ENCODE results near the gene LMX1B.

The LMX1B gene

GRCh38 chr9:126692759-126693427 lies 79.2 kb downstream of the LMX1B start:
- no peak overlapping the region for H3K27ac ChIP-seq (ENCODE audit: low read depth, low read length)
- H3K4me1 ChIP-seq (ENCODE audit: control insufficient read depth, insufficient read depth, low read length, unreplicated experiment): no peaks in the 10 kb centered on the region
- peaks cover 31% of the 10 kb centered on the region for H3K27me3 ChIP-seq (ENCODE audit: insufficient read depth, low read length)
- no peak overlapping the region for H3K4me3 ChIP-seq (ENCODE audit: low read depth, low read length)
- no peaks in the 10 kb centered on the region for H3K79me2 ChIP-seq (ENCODE audit: control insufficient read depth, insufficient read depth, low read length, unreplicated experiment)
- H3K36me3 ChIP-seq (ENCODE audit: insufficient read depth, low read length): no peaks in the 10 kb centered on the region
- H2AFZ ChIP-seq (ENCODE audit: low read length, unreplicated experiment): no peak overlapping the region

- H3K4me3 ChIP-seq (ENCODE audit: low read depth, low read length): no peak overlapping the region
- H3K27ac ChIP-seq (ENCODE audit: low read depth, low read length): no peak overlapping the region
- no peaks in the 10 kb centered on the region for H3K79me2 ChIP-seq (ENCODE audit: control insufficient read depth, insufficient read depth, low read length, unreplicated experiment)
- H3K27me3 ChIP-seq (ENCODE audit: insufficient read depth, low read length): peaks cover 26% of the 10 kb centered on the region
- no peaks in the 10 kb centered on the region for H3K36me3 ChIP-seq (ENCODE audit: insufficient read depth, low read length)
- H2AFZ ChIP-seq (ENCODE audit: low read length, unreplicated experiment): no peak overlapping the region
- no peaks in the 10 kb centered on the region for H3K4me1 ChIP-seq (ENCODE audit: control insufficient read depth, insufficient read depth, low read length, unreplicated experiment)
These were observed 79.8 kb downstream of the LMX1B start for GRCh38 chr9:126693428-126693944.

GRCh38 chr9:126694206-126695081 lies 80.7 kb downstream of the LMX1B start:
- Histone ChIP-seq H3K4me1 (ENCODE audit: control insufficient read depth, insufficient read depth, low read length, unreplicated experiment) (no peaks in the 10 kb centered on the region), H2AFZ (ENCODE audit: low read length, unreplicated experiment) (no peak overlapping the region), H3K79me2 (ENCODE audit: control insufficient read depth, insufficient read depth, low read length, unreplicated experiment) (no peaks in the 10 kb centered on the region), H3K4me3 (ENCODE audit: low read depth, low read length) (no peak overlapping the region), H3K27me3 (ENCODE audit: insufficient read depth, low read length) (peaks cover 21% of the 10 kb centered on the region), H3K36me3 (ENCODE audit: insufficient read depth, low read length) (no peaks in the 10 kb centered on the region), H3K27ac (ENCODE audit: low read depth, low read length) (no peak overlapping the region)

- Histone ChIP-seq H3K4me1 (ENCODE audit: control insufficient read depth, insufficient read depth, low read length, unreplicated experiment) (no peaks in the 10 kb centered on the region), H3K27me3 (ENCODE audit: insufficient read depth, low read length) (peaks cover 20% of the 10 kb centered on the region; the same call in 1 of the 2 replicates), H3K4me3 (ENCODE audit: low read depth, low read length) (no peak overlapping the region), H3K79me2 (ENCODE audit: control insufficient read depth, insufficient read depth, low read length, unreplicated experiment) (no peaks in the 10 kb centered on the region), H3K27ac (ENCODE audit: low read depth, low read length) (no peak overlapping the region), H2AFZ (ENCODE audit: low read length, unreplicated experiment) (no peak overlapping the region), H3K36me3 (ENCODE audit: insufficient read depth, low read length) (no peaks in the 10 kb centered on the region)
These were observed 81.5 kb downstream of the LMX1B start for GRCh38 chr9:126695186-126695585.

GRCh38 chr9:126695701-126696400 lies 82.1 kb downstream of the LMX1B start:
- Histone ChIP-seq H3K4me1 (ENCODE audit: control insufficient read depth, insufficient read depth, low read length, unreplicated experiment) (no peaks in the 10 kb centered on the region), H2AFZ (ENCODE audit: low read length, unreplicated experiment) (no peak overlapping the region), H3K27ac (ENCODE audit: low read depth, low read length) (no peak overlapping the region), H3K79me2 (ENCODE audit: control insufficient read depth, insufficient read depth, low read length, unreplicated experiment) (no peaks in the 10 kb centered on the region), H3K36me3 (ENCODE audit: insufficient read depth, low read length) (no peaks in the 10 kb centered on the region), H3K4me3 (ENCODE audit: low read depth, low read length) (no peak overlapping the region), H3K27me3 (ENCODE audit: insufficient read depth, low read length) (peaks cover 20% of the 10 kb centered on the region; the same call in 1 of the 2 replicates)

GRCh38 chr9:126696401-126697145 lies 82.8 kb downstream of the LMX1B start:
- H3K27ac ChIP-seq (ENCODE audit: low read depth, low read length): no peak overlapping the region
- H3K27me3 ChIP-seq (ENCODE audit: insufficient read depth, low read length): peaks cover 26% of the 10 kb centered on the region; the same call in 1 of the 2 replicates
- H2AFZ ChIP-seq (ENCODE audit: low read length, unreplicated experiment): no peak overlapping the region
- H3K79me2 ChIP-seq (ENCODE audit: control insufficient read depth, insufficient read depth, low read length, unreplicated experiment): no peaks in the 10 kb centered on the region
- no peak overlapping the region for H3K4me3 ChIP-seq (ENCODE audit: low read depth, low read length)
- no peaks in the 10 kb centered on the region for H3K36me3 ChIP-seq (ENCODE audit: insufficient read depth, low read length)
- H3K4me1 ChIP-seq (ENCODE audit: control insufficient read depth, insufficient read depth, low read length, unreplicated experiment): no peaks in the 10 kb centered on the region

GRCh38 chr9:126697330-126697729 lies 83.6 kb downstream of the LMX1B start:
- Histone ChIP-seq H3K4me1 (ENCODE audit: control insufficient read depth, insufficient read depth, low read length, unreplicated experiment) (no peaks in the 10 kb centered on the region), H2AFZ (ENCODE audit: low read length, unreplicated experiment) (no peak overlapping the region), H3K4me3 (ENCODE audit: low read depth, low read length) (no peak overlapping the region), H3K27ac (ENCODE audit: low read depth, low read length) (no peak overlapping the region), H3K36me3 (ENCODE audit: insufficient read depth, low read length) (no peaks in the 10 kb centered on the region), H3K27me3 (ENCODE audit: insufficient read depth, low read length) (peaks cover 28% of the 10 kb centered on the region; the same call in 1 of the 2 replicates), H3K79me2 (ENCODE audit: control insufficient read depth, insufficient read depth, low read length, unreplicated experiment) (no peaks in the 10 kb centered on the region)

GRCh38 chr9:126698251-126698650 lies 84.5 kb downstream of the LMX1B start:
- Histone ChIP-seq H3K27me3 (ENCODE audit: insufficient read depth, low read length) (peaks cover 35% of the 10 kb centered on the region; the same call in 1 of the 2 replicates), H3K36me3 (ENCODE audit: insufficient read depth, low read length) (no peaks in the 10 kb centered on the region), H3K4me1 (ENCODE audit: control insufficient read depth, insufficient read depth, low read length, unreplicated experiment) (no peaks in the 10 kb centered on the region), H3K4me3 (ENCODE audit: low read depth, low read length) (no peak overlapping the region), H3K27ac (ENCODE audit: low read depth, low read length) (no peak overlapping the region), H2AFZ (ENCODE audit: low read length, unreplicated experiment) (no peak overlapping the region), H3K79me2 (ENCODE audit: control insufficient read depth, insufficient read depth, low read length, unreplicated experiment) (no peaks in the 10 kb centered on the region)

- Histone ChIP-seq H3K4me3 (ENCODE audit: low read depth, low read length) (no peak overlapping the region), H3K27me3 (ENCODE audit: insufficient read depth, low read length) (peaks cover 40% of the 10 kb centered on the region; the same call in 1 of the 2 replicates), H3K79me2 (ENCODE audit: control insufficient read depth, insufficient read depth, low read length, unreplicated experiment) (no peaks in the 10 kb centered on the region), H3K4me1 (ENCODE audit: control insufficient read depth, insufficient read depth, low read length, unreplicated experiment) (no peaks in the 10 kb centered on the region), H3K36me3 (ENCODE audit: insufficient read depth, low read length) (no peaks in the 10 kb centered on the region), H3K27ac (ENCODE audit: low read depth, low read length) (no peak overlapping the region), H2AFZ (ENCODE audit: low read length, unreplicated experiment) (no peak overlapping the region)
These were observed 85.0 kb downstream of the LMX1B start for GRCh38 chr9:126698756-126699155.

GRCh38 chr9:126699401-126699881 lies 85.7 kb downstream of the LMX1B start:
- Histone ChIP-seq H3K27me3 (ENCODE audit: insufficient read depth, low read length) (peaks cover 40% of the 10 kb centered on the region; the same call in 1 of the 2 replicates), H2AFZ (ENCODE audit: low read length, unreplicated experiment) (no peak overlapping the region), H3K4me3 (ENCODE audit: low read depth, low read length) (no peak overlapping the region), H3K4me1 (ENCODE audit: control insufficient read depth, insufficient read depth, low read length, unreplicated experiment) (peaks cover 4% of the 10 kb centered on the region), H3K36me3 (ENCODE audit: insufficient read depth, low read length) (no peaks in the 10 kb centered on the region), H3K79me2 (ENCODE audit: control insufficient read depth, insufficient read depth, low read length, unreplicated experiment) (no peaks in the 10 kb centered on the region), H3K27ac (ENCODE audit: low read depth, low read length) (no peak overlapping the region)
